CD4-positive, alpha-beta T cell (primary cell): ENCODE results near the gene CSNK1A1. TPM values are rescaled to one million over a fixed set of nuclear protein-coding genes. Genes with fewer than 3 reads are reported as not detected.

Source experiments
- ATAC-seq: fragments of 200-7000 bp; cut with Tn5 transposase; one replicate; pipeline ENCODE4 v1.10.0; 2022; ENCODE audit warnings: mild to moderate bottlenecking; ENCODE audit not compliant: poor library complexity
- CTCF ChIA-PET: fragments of 350-600 bp; sonication (Branson Sonifier 250); formaldehyde crosslinking; loops from one replicate; lab custom pipeline; 2021; ENCODE audit warnings: antibody characterized with exemption, inconsistent platforms; lab: Charles Lee
- POLR2A ChIA-PET: fragments of 350-600 bp; sonication (Branson Sonifier 250); formaldehyde crosslinking; loops from one replicate; lab custom pipeline; 2021; ENCODE audit warnings: antibody characterized with exemption, inconsistent platforms; lab: Charles Lee
- DNase-seq, 14 experiments: peaks; one replicate each; pipeline ENCODE4 v3.0.0-alpha.2; 2013 to 2020; ENCODE audit warnings: mixed read lengths in 2 of 14
- H3K27ac ChIP-seq, 2 donors: one replicate each; pipeline versions ENCODE4 v1.5.1 to v1.7.0; 2013; ENCODE audit warnings: low read length in 2 of 2, low read depth in 1 of 2, mild to moderate bottlenecking in 1 of 2
- H3K27me3 ChIP-seq, 2 experiments: 1 replicate in 1 of 2; 2 replicates in 1 of 2; pipeline versions ENCODE4 v1.6.1 to v1.7.0; 2013; ENCODE audit warnings: low read length in 2 of 2, control low read depth in 1 of 2, mild to moderate bottlenecking in 1 of 2, moderate library complexity in 1 of 2; ENCODE audit not compliant: insufficient read depth in 2 of 2, control insufficient read depth in 1 of 2
- H3K36me3 ChIP-seq: one replicate; pipeline ENCODE4 v1.6.1; 2013; ENCODE audit warnings: low read length, control low read depth; ENCODE audit not compliant: insufficient read depth
- H3K4me1 ChIP-seq: one replicate; pipeline ENCODE4 v1.6.1; 2013; ENCODE audit warnings: low read length, control low read depth; ENCODE audit not compliant: insufficient read depth
- H3K4me3 ChIP-seq: one replicate; pipeline ENCODE4 v1.5.1; 2013; ENCODE audit warnings: mild to moderate bottlenecking, low read length, moderate library complexity
- H3K9me3 ChIP-seq, 2 experiments: 1 replicate in 1 of 2; 2 replicates in 1 of 2; pipeline versions ENCODE4 v1.6.1 to v1.7.0; 2013; ENCODE audit warnings: low read length in 2 of 2, mild to moderate bottlenecking in 2 of 2, control low read depth in 1 of 2, moderate library complexity in 1 of 2; ENCODE audit not compliant: control insufficient read depth in 1 of 2, insufficient read depth in 1 of 2
- H3K27ac Mint-ChIP-seq: one replicate; pipeline ENCODE4 v1.8.0; 2020; ENCODE audit warnings: mixed read lengths
- H3K27me3 Mint-ChIP-seq: one replicate; pipeline ENCODE4 v1.8.0; 2021; ENCODE audit warnings: mixed read lengths
- H3K36me3 Mint-ChIP-seq: one replicate; pipeline ENCODE4 v1.8.0; 2021; ENCODE audit warnings: low read depth, mixed read lengths
- H3K4me1 Mint-ChIP-seq: one replicate; pipeline ENCODE4 v1.8.0; 2021; ENCODE audit warnings: low read depth, mixed read lengths
- H3K4me3 Mint-ChIP-seq: one replicate; pipeline ENCODE4 v1.8.0; 2020; ENCODE audit warnings: mild to moderate bottlenecking, mixed read lengths
- H3K9me3 Mint-ChIP-seq: one replicate; pipeline ENCODE4 v1.8.0; 2020; ENCODE audit warnings: mixed read lengths
- intact Hi-C, 2 experiments: fragments of 100-400 bp; cut with DNase I in 1 of 2; cut with micrococcal nuclease in 1 of 2; formaldehyde crosslinking; loops; one replicate each; pipeline versions ENCODE4 v1.15.1 to v1.9.0; 2023 to 2025; cut with DNase I, micrococcal nuclease
- total RNA-seq, 174 experiments: library from RNA in 2 of 174; stranded (reverse) in 2 of 174; gene quantifications; one replicate each; pipeline ENCODE4 v1.2.3 and lab custom pipeline; 2021 to 2026
- TF ChIP-seq, protein P1 (sequence below): fragments of 200-600 bp; IDR thresholded peaks from one replicate; pipeline ENCODE4 v1.8.0; 2022; ENCODE audit warnings: antibody characterized with exemption, mild to moderate bottlenecking

CSNK1A1 gene
- total RNA-seq, 2 experiments from 2014 or later: 201 to 217 TPM

GRCh38 chr5:149581192-149581861 lies 30.1 kb upstream of the CSNK1A1 start, which contains the start of gene ARHGEF37:
Gene ARHGEF37, plus strand, starts transcription at chr5:149581498. Its CDS starts 16,272 bp downstream, at chr5:149597770.
- ChIA-PET CTCF (interaction anchor here (1.4 kb wide), 1 partner anchor 138 kb away, joined by 5 read pairs; no protein-coding TSS in a partner anchor), POLR2A (interaction anchor here (1.4 kb wide), 1 partner anchor 30 kb away, joined by 3 read pairs; the partner anchor contains the start of gene CSNK1A1)
- intact Hi-C loops: no loop called here
- H3K4me3 Mint-ChIP-seq: peak within 1 kb of the TSS; percentile 78
- no peaks in the 10 kb centered on the region for H3K36me3 Mint-ChIP-seq
- no peaks in the 10 kb centered on the region for H3K36me3 ChIP-seq
- peak within 1 kb of the TSS; percentile 68 for H3K4me3 ChIP-seq
- DNase-seq (peak in 13 of 14 experiments; percentile 13 to 62 (median 35)), ATAC-seq (peak; percentile 79)
- no peak within 1 kb of the TSS for H3K27ac ChIP-seq
- no peaks in the 10 kb centered on the region for H3K9me3 Mint-ChIP-seq
- no peaks in the 10 kb centered on the region for H3K9me3 ChIP-seq
- H3K27ac Mint-ChIP-seq: no peak within 1 kb of the TSS
- peaks cover 22% of the 10 kb centered on the region for H3K4me1 Mint-ChIP-seq
- peaks cover 2 to 4% of the 10 kb centered on the region in 2 experiments for H3K27me3 ChIP-seq
- TF ChIP-seq, protein P1, sequence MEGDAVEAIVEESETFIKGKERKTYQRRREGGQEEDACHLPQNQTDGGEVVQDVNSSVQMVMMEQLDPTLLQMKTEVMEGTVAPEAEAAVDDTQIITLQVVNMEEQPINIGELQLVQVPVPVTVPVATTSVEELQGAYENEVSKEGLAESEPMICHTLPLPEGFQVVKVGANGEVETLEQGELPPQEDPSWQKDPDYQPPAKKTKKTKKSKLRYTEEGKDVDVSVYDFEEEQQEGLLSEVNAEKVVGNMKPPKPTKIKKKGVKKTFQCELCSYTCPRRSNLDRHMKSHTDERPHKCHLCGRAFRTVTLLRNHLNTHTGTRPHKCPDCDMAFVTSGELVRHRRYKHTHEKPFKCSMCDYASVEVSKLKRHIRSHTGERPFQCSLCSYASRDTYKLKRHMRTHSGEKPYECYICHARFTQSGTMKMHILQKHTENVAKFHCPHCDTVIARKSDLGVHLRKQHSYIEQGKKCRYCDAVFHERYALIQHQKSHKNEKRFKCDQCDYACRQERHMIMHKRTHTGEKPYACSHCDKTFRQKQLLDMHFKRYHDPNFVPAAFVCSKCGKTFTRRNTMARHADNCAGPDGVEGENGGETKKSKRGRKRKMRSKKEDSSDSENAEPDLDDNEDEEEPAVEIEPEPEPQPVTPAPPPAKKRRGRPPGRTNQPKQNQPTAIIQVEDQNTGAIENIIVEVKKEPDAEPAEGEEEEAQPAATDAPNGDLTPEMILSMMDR: no peak
- H3K27me3 Mint-ChIP-seq: peaks cover 4% of the 10 kb centered on the region
- H3K4me1 ChIP-seq: peaks cover 16% of the 10 kb centered on the region

DNA sequence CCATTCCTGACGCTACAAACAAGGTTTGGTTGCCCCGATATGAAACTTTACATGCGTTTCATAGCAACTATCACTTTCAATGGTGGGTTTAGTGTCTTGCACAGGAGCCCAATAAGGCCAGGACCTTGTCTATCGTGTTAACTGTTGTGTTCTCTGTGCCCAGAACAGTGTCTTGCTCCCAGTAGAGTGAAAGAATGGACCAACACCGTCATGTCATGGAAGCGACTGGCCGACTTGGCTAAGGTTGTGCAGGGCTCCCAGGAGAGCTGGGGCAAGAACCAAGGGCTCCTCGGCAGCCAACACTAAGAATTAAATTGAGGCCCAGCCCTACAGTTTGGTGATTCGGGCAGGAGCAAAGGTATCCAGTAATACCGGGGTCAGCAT lies 29.6 kb upstream of the CSNK1A1 start:
- peak in 1 of 14 experiments; percentile 6 for DNase-seq
- intact Hi-C loops: no loop called here

GRCh38 chr5:149578896-149579295 lies 27.7 kb upstream of the CSNK1A1 start:
- ATAC-seq (no peak), DNase-seq (no peak)
- Mint-ChIP-seq H3K27me3 (peaks cover 4% of the 10 kb centered on the region), H3K9me3 (no peaks in the 10 kb centered on the region), H3K27ac (no peak overlapping the region), H3K36me3 (no peaks in the 10 kb centered on the region), H3K4me3 (no peak overlapping the region), H3K4me1 (peaks cover 27% of the 10 kb centered on the region)
- Histone ChIP-seq H3K4me1 (peaks cover 23% of the 10 kb centered on the region), H3K36me3 (no peaks in the 10 kb centered on the region), H3K4me3 (no peak overlapping the region), H3K27me3 (peaks cover 2 to 4% of the 10 kb centered on the region in 2 experiments), H3K9me3 (no peaks in the 10 kb centered on the region), H3K27ac (no peak overlapping the region)
- POLR2A ChIA-PET: no interaction called here
- intact Hi-C loops: no loop called here
- TF ChIP-seq, protein P1: no peak
- CTCF ChIA-PET: no interaction called here

More for the DNA sequence above, 29.6 kb upstream of the CSNK1A1 start:
- no peaks in the 10 kb centered on the region for H3K9me3 Mint-ChIP-seq
- H3K4me1 ChIP-seq: peaks cover 20% of the 10 kb centered on the region
- peaks cover 2 to 4% of the 10 kb centered on the region in 2 experiments for H3K27me3 ChIP-seq
- TF ChIP-seq, protein P1: no peak
- CTCF ChIA-PET: interaction anchor here (1.4 kb wide), 1 partner anchor 138 kb away, joined by 5 read pairs; no protein-coding TSS in a partner anchor
- H3K27me3 Mint-ChIP-seq: peaks cover 4% of the 10 kb centered on the region
- H3K4me3 Mint-ChIP-seq: peak overlapping the region; percentile 78
- H3K4me1 Mint-ChIP-seq: peaks cover 27% of the 10 kb centered on the region
- POLR2A ChIA-PET: interaction anchor here (1.4 kb wide), 1 partner anchor 30 kb away, joined by 3 read pairs; the partner anchor contains the start of gene CSNK1A1
- no peak for ATAC-seq
- H3K36me3 Mint-ChIP-seq: no peaks in the 10 kb centered on the region
- H3K36me3 ChIP-seq: no peaks in the 10 kb centered on the region
- H3K27ac Mint-ChIP-seq: no peak overlapping the region
- no peak overlapping the region for H3K27ac ChIP-seq
- no peaks in the 10 kb centered on the region for H3K9me3 ChIP-seq
- peak overlapping the region; percentile 68 for H3K4me3 ChIP-seq
